GM21423 (cell line): ENCODE data around the gene NDE1.
"Not testable (repeated sequence)": the region's sequence is repeated elsewhere in the genome, so short reads cannot be mapped to it uniquely, and the experiment has no call there.

Source experiments
- ATAC-seq: cut with Tn5 transposase; IDR thresholded peaks from one replicate; pipeline ENCODE4 v1.9.1; 2021; ENCODE audit warnings: mild to moderate bottlenecking, moderate library complexity; ENCODE audit not compliant: unreplicated experiment

The NDE1 gene

DNA sequence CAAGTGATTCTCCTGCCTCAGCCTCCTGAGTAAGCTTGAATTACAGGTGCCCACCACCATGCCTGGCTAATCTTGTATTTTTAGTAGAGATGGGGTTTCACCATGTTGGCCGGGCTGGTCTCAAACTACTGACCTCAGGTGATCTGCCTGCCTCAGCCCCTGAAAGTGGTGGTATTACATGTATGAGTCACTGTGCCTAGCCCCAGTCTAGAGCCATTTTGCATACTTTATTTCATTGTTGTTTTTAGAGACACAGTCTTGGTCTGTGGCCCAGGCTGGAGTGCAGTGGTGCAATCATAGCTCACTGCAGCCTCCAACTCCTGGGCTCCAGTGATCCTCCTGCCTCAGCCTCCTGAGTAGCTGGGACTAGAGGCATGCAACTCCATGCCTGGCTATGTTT is 42.5 kb downstream of the NDE1 start:
- ATAC-seq: not testable (repeated sequence)

DNA sequence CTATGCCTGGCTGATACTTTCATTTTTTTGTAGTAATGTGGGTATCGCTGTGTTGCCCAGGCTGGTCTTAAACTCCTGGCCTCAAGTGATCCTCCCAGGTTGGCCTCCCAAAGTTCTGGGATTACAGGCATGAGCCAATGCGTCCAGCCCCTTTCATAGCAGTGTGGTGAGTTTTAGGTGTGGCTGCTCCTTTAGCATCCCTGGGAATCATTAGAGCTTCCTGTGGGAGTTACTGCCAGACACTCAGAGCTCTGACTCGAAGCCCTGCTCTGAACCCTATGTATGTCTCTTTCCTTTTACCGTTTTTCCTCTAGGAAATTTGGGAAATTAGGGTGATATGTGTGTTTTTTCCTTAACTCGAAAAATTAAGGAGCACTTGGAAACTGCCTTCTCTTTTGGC is 44.5 kb downstream of the NDE1 start:
- ATAC-seq: no peak

DNA sequence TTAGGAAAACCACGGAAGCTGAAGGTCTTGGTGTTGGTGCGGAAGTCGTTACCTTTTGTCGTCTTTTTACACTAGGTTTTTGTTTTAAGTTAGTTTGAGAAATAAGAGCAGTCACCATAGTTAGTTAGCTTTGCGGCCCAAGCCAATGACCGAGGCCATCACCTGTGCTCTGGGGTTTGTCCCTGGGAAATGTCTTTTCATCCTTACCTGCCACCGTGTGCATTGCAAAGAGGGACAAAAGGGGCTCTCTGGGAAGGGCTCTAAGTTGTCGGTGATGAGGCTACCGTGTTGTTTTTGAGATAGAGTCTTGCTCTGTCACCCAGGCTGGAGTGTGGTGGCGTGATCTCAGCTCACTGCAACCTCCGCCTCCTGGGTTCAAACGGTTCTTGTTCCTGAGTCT is 49.8 kb downstream of the NDE1 start:
- ATAC-seq: no peak

DNA sequence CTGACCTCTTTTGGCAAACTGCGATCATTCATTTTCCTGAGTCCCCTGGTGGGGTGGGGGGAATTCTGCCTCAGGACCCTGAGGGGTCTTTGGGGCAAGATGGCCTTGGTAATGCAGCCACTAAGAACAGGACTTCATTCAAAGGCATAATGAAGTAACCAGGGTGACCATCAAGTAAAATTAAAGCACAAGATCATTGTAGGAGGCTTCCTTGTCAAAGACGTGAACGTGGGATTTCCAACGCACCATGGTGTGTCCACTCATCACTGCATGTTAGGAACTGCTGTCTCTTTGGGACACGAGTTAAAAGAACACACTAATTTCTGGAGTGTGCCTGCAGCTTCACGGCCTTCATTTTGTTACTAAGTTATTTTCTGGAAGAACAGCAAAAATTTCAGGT is 51.3 kb downstream of the NDE1 start:
- no peak for ATAC-seq

DNA sequence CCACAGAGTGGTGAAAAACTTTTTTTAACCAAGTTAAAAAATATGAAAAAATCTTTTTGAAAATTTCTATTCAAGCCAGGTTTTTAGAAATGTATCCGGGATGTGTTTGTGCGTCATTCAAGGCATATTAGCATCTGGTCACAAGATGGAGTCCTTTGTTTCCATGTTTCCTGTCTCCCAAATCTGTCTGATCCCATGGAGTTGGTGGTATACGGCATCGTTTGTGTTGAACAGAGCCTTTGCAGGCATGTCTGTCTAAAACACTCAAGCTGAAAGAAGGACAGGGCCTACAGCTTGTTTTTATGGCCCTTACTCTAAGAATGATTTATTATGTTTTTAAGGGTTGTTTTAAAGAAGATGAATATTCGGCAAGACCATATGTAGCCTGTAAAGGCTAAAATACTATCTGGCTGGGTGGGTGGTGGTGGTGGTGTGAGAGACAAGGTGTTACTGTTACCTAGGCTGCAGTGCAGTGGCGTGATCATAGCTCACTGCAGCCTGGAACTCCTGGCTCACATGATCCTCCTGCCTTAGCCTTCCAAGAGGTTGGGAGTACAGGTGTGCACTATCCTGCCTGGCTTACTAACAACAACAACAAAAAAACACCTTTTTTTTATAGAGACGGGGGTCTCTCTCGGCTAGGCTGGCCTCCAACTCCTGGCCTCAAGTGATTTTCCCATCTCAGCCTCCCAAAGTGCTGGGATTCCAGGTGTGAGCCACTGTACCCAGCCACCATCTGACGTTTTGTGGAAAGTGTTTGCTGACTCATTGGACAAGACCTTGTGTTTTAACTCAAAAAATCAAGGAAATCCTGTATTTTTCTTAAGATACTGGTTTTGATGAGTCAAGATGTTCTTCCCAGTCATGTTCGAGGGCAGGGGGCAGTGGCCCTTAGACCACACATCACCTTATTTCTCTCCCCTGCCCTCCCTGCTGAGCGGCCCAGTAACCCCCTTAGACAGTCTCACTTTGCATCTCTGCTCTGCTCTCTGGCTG is 52.2 kb downstream of the NDE1 start:
- ATAC-seq: no peak

DNA sequence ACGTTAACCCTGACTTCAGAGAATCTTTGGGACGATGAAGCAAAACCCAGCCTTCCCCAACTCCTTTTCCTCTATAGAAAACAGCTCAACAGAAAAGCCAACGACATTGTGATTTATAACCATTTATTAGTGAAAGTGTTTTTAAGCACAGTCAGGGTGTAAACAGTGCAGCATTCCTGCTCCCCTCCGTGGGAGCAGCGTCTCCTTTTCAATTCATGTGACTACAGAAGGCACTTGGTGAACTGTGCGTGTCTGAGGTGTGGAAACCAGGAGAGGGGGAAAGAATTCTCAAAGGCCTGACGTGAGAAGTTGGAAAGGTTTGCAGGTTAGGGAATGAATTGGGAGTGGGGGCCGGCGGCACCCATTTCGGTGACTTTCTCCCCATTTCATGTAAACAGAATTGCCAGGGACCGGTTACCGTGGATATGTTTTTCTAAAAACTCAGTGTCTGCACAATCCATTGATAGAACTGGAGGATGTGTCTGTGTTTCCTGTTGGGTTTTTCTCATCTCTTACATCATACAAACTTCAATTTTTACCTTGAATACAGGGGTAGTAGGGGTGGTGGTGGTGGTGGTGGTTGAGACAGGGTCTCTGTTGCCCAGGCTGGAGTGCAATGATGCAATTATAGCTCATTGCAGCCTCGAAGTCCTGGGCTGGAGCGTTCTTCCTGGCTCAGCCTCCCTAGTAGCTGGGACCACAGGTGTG is 53.1 kb downstream of the NDE1 start:
- ATAC-seq: no peak

DNA sequence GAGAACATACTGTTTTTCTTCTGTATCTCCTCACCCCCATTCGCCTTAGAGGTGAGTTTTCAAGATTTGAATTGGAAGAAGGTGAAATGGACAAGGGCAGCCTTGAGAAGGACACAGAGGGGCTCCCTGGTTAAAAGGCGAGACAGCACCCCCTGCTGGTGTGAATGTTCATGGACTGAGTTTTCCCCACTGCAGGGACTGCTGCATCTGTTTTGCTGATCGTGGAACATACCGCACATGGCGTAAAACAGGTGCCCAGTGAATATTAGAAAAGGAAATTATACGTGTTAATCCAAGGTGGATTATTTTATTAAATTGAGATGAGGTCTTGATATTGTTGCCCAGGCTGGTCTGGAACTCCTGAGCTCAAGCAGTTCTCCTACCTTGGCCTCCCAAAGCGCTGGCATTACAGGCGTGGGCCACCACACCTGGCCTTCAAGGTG is 54.5 kb downstream of the NDE1 start:
- no peak for ATAC-seq

DNA sequence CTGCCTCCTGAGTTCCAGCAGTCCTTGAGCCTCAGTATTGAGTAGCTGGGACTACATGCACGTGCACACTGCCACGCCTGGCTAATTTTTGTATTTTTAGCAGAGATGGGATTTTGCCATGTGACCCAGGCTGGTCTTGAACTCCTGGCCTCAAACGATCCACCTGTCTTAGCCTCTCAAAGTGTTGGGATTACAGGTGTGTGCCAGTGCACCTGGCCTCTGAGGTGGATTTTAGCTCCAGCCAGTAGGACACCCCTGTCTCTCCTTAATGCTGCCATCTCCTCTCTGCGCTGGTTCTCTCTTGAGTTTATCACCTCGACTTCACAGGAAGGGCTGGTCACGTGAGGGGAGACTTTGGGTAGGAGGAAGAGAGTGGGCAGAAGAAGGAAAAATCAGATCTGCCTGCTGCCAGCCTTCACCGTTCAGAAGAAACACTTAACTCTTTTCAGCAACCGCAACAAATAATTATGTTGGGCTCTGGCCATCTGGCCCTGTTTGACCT is 55.1 kb downstream of the NDE1 start:
- no peak for ATAC-seq

DNA sequence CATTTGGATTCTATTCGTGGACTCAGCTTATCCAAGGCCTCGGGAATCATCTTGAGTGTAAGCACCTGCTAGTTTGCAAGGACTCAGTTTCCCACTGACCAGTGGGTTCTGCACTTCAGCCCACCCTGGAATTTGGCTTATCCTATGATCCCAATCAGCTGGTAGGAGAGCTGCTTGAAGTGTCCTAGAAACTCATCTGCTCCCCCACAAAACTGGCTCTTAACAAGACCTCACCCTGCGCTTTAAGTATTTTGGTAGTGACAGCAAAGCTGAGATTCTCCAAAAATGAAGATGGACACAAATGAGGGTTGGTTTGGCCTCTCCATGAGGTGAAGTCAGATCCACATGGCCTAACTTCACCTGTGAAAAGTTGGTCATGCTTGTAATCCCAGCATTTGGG is 57.3 kb downstream of the NDE1 start:
- no peak for ATAC-seq

DNA sequence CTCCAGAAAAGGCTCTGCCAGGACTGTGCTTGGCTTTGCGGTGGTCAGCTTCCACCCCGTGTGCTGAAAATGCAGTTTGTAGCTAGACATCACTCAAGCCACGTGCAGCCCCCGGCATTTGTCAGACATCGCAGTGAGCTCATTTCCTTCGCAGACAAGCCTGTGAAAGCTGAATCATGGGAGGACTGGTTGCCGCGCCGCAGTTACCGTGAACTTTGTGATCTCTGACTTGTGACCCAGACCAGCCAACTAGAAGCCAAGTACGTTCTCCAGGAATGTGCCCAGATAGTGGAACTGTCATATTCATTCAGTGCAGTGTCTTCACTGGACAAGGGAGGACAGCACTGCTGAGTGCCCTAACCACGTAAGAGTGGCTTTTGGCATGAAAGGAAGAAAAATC is 58.1 kb downstream of the NDE1 start:
- ATAC-seq: no peak

DNA sequence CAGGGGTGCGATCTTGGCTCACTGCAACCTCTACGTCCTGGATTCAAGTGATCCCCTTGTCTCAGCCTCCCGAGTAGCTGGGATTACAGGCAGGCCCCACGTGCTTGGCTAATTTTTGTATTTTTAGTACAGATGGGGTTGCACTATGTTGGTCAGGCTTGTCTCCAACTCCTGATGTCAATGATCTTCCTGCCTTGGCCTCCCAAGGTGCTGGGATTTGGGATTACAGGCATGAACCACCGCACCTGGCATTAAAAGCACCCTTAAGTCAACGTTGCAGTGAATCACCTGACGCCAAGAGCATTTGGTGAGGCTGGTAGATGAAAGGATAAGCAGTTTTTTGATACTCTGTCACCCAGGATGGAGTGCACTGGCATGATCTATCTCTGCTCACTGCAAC is 59.0 kb downstream of the NDE1 start:
- ATAC-seq: no peak

DNA sequence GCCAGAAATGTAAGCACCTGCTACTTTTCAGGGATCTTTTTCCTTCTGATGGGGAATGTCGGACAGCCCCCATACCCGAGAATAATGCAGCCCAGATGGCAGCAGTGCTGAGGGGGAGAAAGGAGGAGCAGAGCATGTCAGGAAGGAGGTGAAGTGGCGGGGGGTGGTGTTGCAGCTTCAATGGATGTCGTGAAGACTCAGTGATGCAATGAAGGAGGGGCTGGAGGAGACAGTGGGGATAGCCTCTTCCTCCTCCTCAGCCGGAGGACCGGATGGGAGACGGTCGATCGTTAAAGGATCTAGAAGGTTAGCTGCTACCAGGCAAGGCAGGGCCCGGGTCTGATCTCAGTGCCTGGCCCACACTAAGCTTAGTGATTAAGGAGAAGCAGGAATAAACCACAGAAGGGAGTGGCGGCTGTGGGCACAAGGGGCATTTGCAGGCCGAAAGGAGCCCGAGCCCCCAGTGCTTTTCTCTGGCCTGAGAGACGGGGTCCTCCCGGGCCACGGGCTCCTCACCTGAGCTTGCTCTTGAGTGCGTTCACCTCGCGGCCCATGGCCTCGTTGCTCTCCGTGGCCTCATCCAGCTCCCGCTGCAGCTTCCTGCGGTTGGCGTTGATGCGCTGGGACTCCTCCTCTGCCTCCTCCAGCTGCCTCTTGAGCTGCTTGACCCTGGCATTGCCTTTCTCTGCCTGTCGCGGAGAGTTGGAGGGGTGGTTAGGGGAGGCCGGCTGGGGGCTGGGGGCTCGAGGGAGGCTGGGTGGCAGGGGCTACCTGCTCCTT is 64.5 kb downstream of the NDE1 start:
- ATAC-seq: no peak

DNA sequence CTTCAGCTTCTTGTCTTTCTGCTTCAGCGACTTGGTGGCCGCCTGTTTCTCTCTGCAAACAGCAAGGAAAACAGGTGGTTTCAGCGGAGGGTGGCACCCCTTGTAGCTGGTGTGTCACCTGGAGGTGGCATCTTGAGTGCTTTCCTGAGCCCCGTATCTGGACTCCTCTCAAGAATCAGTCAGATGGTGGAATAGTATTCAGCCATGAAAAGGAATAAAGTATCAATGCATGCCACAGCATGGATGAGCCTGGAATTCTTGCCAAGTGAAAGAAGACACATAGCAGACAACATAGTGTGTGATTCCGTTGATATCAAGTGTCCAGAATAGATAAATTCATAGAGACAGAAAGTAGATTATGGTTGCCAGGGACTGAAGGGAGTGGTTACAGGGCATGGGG is 65.2 kb downstream of the NDE1 start:
- no peak for ATAC-seq

DNA sequence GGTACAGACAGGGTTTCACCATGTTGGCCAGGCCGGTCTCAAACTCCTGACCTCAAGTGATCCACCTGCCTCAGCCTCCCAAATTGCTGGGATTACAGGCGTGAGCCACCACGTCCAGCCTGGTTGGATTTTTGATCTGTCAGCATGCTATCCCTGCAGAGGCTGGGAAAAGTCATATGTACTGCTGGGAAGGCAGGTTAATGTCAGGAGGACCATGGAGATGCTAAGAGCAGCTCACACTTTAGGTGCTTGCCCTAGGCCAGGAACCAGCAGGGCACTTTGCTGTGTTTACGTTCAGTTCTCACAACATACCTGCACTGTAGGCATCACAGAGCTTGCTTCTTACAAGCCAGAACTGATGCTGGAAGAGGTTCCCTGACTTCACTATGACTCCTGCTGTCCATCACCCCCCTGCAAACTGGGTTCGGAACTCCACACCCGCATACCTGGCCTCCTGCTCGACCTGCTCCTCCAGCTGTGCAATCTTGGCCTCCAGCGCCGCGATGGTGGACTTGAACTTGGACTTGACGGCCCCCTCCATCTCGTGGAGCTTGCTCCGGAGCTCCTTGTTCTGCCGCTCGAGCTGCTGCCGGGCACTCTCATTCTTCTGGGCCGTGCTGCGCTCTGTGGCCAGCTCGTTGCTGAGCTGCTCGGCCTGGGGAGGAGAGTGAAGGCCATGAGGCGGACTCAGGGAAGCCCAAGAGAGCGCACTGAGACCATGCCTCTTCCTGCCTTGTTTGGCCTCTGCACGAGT is 66.8 kb downstream of the NDE1 start:
- no peak for ATAC-seq

DNA sequence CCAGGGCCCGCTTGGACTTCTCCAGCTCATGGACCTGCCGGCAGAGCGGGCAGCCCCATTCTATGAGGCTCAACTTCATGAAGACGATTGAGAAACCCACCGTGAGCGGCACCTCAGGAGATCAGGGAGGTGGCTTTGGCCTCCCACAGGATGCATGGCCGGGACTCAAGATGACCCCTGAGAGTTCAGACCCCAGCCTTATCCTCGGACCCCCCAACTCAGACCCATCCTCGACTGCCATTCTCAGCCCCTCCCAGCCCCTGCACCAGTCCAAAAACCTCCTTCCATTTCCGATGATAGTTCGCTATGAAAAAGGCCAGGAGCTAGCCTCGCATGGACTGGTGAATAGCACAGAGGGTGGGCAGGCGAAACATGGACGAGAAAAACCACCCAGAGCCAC is 71.0 kb downstream of the NDE1 start:
- no peak for ATAC-seq

DNA sequence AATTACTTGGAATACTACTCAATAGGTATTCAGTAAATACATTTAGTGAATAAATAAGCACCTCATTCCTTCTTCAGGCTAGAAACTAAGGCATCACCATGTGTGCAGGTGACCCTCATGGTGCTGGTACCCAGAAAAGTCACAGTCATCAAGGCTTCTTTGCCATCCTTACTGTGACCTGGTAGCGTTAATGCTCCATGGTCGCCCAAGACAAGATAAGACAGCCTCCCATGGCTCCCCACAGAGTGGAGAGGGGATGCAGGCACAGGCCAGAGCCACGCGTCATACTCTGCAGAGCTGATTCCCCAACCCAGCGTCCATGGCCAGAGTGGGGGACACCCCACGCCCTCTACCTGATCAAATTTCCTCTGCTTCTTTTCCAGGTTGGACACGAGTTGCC is 73.8 kb downstream of the NDE1 start:
- ATAC-seq: no peak

DNA sequence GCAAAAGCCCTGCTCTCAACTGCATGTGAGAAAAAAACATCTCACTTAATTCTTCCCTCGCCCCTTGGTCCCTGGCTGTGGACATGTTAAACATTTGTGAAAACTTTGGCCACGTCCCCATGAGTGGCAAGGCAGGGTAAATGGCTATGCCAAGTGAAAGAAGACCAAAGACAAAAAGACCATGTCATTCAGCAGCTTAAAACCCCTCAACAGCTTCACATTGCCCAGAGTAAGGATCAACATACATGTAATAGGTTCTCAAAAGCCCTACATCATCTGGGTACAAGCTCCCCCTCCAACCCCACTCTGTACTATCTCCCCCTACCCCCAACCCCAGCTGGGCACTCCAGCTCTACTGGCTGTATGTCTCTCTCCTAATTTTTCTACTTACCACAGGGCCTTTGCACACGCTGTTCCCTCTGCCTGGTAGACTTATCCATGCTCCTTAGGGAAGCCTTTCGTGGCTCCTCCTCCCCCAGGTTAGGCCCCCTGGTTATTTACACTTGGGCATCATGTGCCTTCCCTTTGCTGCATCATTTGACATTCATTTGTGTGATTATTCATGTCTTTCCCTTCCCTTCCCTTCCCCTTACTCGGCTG is 75.7 kb downstream of the NDE1 start:
- ATAC-seq: no peak

DNA sequence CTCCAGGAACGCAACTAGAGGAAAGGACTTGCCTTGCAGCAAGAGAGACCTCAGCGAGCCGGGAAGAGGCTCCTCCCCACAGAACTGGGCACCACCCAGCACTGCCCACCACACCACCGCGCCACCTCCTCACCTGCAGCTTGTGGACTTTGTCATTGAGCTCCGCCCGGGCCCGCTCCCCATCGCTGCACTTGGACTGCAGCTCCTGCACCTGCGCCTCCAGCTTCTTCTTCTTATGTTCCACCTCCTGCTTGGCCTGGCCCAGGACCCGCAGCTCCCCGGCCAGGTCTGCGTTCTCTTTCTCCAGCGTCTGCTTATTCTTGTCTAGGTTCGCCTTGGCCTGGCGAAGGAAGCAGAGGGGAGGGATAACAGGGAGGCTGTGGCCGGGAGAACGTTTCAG is 76.7 kb downstream of the NDE1 start:
- ATAC-seq: no peak

DNA sequence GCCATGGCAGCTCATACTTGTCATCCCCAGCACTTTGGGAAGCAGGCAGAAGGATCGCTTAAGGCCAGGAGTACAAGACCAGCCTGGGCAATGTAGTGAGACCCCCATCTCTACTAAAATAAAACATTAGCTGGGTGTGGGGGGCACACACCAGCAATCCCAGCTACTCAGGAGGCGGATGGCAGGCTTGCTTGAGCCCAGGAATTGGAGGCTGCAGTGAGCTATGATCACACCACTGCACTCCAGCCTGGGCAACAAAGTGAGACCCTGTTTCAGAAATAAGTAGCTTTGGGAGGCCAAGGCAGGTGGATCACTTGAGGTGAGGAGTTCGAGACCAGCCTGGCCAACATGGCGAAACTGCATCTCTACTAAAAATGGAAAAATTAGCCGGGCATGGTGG is 77.7 kb downstream of the NDE1 start:
- ATAC-seq: not testable (repeated sequence)

DNA sequence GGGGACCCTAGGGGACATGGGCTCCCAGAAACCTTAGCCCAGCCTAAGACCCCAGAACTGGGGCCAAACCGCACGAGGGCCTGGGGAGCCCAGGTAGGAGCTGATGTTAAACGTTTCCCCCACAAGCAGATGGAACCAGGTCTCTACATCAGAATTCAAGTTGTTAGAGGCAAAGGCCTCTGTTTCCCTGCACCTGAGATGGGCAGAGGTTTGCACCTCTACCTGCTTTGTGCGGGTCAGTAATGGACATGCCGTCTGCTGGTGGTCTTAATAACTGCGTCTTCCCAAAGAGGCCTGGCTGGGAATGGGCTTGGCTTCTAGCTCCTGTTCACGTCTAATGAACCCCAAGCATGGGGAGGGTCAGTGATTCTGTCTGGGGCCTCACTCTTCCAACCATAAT is 79.1 kb downstream of the NDE1 start:
- no peak for ATAC-seq
